ENCODE results near the gene FGD2.

DNA sequence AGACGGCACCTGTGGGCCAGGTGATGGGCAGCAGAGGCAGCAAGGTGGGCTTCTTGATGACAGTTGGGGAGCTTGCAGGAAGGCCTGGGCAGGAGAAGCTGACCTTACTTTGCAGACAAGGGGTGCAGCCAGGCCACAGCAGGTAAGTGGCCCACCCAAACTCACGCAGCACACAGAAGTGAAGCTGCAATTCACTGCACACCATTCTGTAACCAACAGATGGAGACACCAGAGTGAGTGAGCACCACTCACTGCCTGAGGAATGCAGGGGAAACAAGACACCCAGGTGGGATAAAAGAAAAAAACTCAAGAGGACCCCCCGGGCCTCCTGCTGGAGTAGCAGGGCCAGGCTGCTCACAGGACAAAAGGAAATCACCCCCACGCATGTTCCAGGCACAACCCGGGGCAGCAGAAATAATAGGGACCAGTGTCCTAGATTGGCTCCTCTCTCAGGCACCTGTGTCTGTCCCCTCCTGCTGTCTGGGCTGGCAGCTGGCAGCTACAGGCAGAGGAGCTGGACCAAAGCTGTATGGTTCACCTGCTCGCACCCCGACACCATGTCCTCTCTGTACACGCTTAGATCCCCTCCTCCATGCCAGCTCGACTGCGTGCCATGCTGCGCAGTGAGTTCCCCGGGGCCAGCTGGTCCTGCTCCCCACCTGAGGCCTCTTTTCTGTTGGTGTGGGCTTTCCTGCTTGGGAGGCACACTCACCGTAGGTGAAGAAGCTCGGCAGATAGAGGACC is 24.4 kb upstream of the FGD2 start:
- TF ChIP-seq POLR2AphosphoS5 (IDR thresholded peaks at IDR 0.05; ENCODE audit: insufficient read depth, low read depth, low read length) (no peak), CTCF (IDR thresholded peaks at IDR 0.05; ENCODE audit: extremely low read depth in 1 of 2, insufficient read depth in 1 of 2, low read depth in 1 of 2, low read length in 2 of 2) (no peak), POLR2A (IDR thresholded peaks at IDR 0.05; ENCODE audit: low read depth, low read length) (no peak), EZH2 (IDR thresholded peaks at IDR 0.05; ENCODE audit: borderline replicate concordance, low read depth, low read length, severe bottlenecking) (no peak), MYC (IDR thresholded peaks at IDR 0.05; ENCODE audit: low read depth, low read length) (no peak)
- TF ChIP-seq, protein P1, sequence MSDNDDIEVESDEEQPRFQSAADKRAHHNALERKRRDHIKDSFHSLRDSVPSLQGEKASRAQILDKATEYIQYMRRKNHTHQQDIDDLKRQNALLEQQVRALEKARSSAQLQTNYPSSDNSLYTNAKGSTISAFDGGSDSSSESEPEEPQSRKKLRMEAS (IDR thresholded peaks at IDR 0.05; ENCODE audit: insufficient read depth, insufficient read length), result no peak

Measured in endothelial cell of umbilical vein (primary cell).